B cell (primary cell): ENCODE results near the gene RIPOR2. TPM values are rescaled to one million over a fixed set of nuclear protein-coding genes. Genes with fewer than 3 reads are reported as not detected.
A peak's percentile ranks its signal among the peaks of the same experiment; 100 is the strongest.

Experiments
- ATAC-seq: fragments of 200-7000 bp; cut with Tn5 transposase; one replicate; pipeline ENCODE4 v1.10.0; 2021; ENCODE audit warnings: low read depth, mild to moderate bottlenecking, moderate number of reproducible peaks, moderate library complexity
- CTCF ChIA-PET: fragments of 350-600 bp; sonication (Branson Sonifier 250); formaldehyde crosslinking; loops from one replicate; lab custom pipeline; 2021; ENCODE audit warnings: antibody characterized with exemption, inconsistent platforms; lab: Charles Lee
- POLR2A ChIA-PET: fragments of 350-600 bp; sonication (Branson Sonifier 250); formaldehyde crosslinking; loops from one replicate; lab custom pipeline; 2021; ENCODE audit warnings: antibody characterized with exemption; lab: Charles Lee
- DNase-seq: peaks from one replicate; pipeline ENCODE4 v3.0.0; 2013
- H2AFZ ChIP-seq: 2 replicates; pipeline ENCODE4 v1.6.1; 2012; ENCODE audit warnings: mild to moderate bottlenecking, low read depth, low read length; ENCODE audit not compliant: insufficient read depth, poor library complexity, severe bottlenecking
- H3K27ac ChIP-seq, 2 donors: 1 replicate in 1 of 2; 2 replicates in 1 of 2; pipeline ENCODE4 v1.5.1; 2012 to 2013; ENCODE audit warnings: low read length in 2 of 2, mild to moderate bottlenecking in 2 of 2, moderate library complexity in 1 of 2
- H3K27me3 ChIP-seq, 4 experiments: fragments of 200-600 bp in 1 of 4; sonication (generic) in 1 of 4; replicated peaks in 1 of 4; 1 replicate in 2 of 4; 2 replicates in 2 of 4; pipeline versions ENCODE4 v1.6.1 to v1.7.0; 2013 to 2016; ENCODE audit warnings: low read length in 3 of 4, mild to moderate bottlenecking in 2 of 4, mixed read lengths in 1 of 4, moderate library complexity in 1 of 4; ENCODE audit not compliant: insufficient read depth in 4 of 4, control insufficient read depth in 3 of 4; ENCODE audit errors: control extremely low read depth in 1 of 4
- H3K36me3 ChIP-seq, 2 experiments: replicated peaks in 1 of 2; 1 replicate in 1 of 2; 2 replicates in 1 of 2; pipeline versions ENCODE4 v1.6.1 to v1.7.1; 2013; ENCODE audit warnings: low read length in 1 of 2; ENCODE audit not compliant: insufficient read depth in 2 of 2, control insufficient read depth in 1 of 2; ENCODE audit errors: control extremely low read depth in 1 of 2, extremely low read depth in 1 of 2
- H3K4me1 ChIP-seq, 2 donors: fragments of 200-600 bp in 1 of 2; sonication (generic) in 1 of 2; 1 replicate in 1 of 2; 2 replicates in 1 of 2; pipeline versions ENCODE4 v1.5.1 to v1.6.1; 2013 to 2017; ENCODE audit warnings: low read length in 2 of 2; ENCODE audit not compliant: control insufficient read depth in 2 of 2, insufficient read depth in 2 of 2
- H3K4me2 ChIP-seq: replicated peaks from 2 replicates; pipeline ENCODE3; 2012; ENCODE audit warnings: mild to moderate bottlenecking, low read depth, low read length; ENCODE audit not compliant: poor library complexity, severe bottlenecking
- H3K4me3 ChIP-seq, 5 experiments: fragments of 200-600 bp in 1 of 5; sonication (generic) in 1 of 5; 1 replicate in 3 of 5; 2 replicates in 2 of 5; pipeline versions ENCODE4 v1.5.1 to v1.7.0; 2011 to 2016; ENCODE audit warnings: low read length in 4 of 5, mild to moderate bottlenecking in 4 of 5, low read depth in 2 of 5, control low read depth in 1 of 5, moderate library complexity in 1 of 5; ENCODE audit not compliant: insufficient read depth in 1 of 5; ENCODE audit errors: control extremely low read depth in 1 of 5, extremely low read depth in 1 of 5
- H3K79me2 ChIP-seq: fragments of 200-600 bp; sonication (generic); one replicate; pipeline ENCODE4 v1.6.0; 2016; ENCODE audit warnings: low read length; ENCODE audit not compliant: control insufficient read depth, insufficient read depth
- H3K9ac ChIP-seq: fragments of 200-600 bp; sonication (generic); 2 replicates; pipeline ENCODE4 v1.6.1; 2017; ENCODE audit warnings: mild to moderate bottlenecking, low read length, moderate library complexity
- H3K9me3 ChIP-seq, 3 donors: one replicate each; pipeline versions ENCODE4 v1.6.1 to v1.7.1; 2013; ENCODE audit warnings: low read length in 2 of 3; ENCODE audit not compliant: control insufficient read depth in 2 of 3, insufficient read depth in 1 of 3; ENCODE audit errors: control extremely low read depth in 1 of 3
- H4K20me1 ChIP-seq: 2 replicates; pipeline ENCODE4 v1.6.0; 2012; ENCODE audit warnings: mild to moderate bottlenecking, low read length; ENCODE audit not compliant: insufficient read depth, control insufficient read depth, poor library complexity, severe bottlenecking
- H3K27ac Mint-ChIP-seq: one replicate; pipeline ENCODE4 v1.8.0; 2021; ENCODE audit warnings: mixed read lengths
- H3K27me3 Mint-ChIP-seq: one replicate; pipeline ENCODE4 v1.8.0; 2021; ENCODE audit warnings: mixed read lengths
- H3K4me1 Mint-ChIP-seq: one replicate; pipeline ENCODE4 v1.8.0; 2021; ENCODE audit warnings: mixed read lengths
- H3K4me3 Mint-ChIP-seq: one replicate; pipeline ENCODE4 v1.8.0; 2021; ENCODE audit warnings: mixed read lengths
- H3K9me3 Mint-ChIP-seq: one replicate; pipeline ENCODE4 v1.8.0; 2022; ENCODE audit warnings: mixed read lengths; ENCODE audit not compliant: insufficient read depth
- CTCF ChIP-seq: fragments of 200-600 bp; IDR thresholded peaks from one replicate; pipeline ENCODE4 v1.8.0; 2022; ENCODE audit warnings: antibody characterized with exemption, mild to moderate bottlenecking
- EZH2 ChIP-seq: IDR thresholded peaks from 2 replicates; pipeline ENCODE4 v1.6.1; 2012; ENCODE audit warnings: borderline replicate concordance, low read depth, mild to moderate bottlenecking, moderate library complexity, low read length; ENCODE audit not compliant: insufficient read depth, poor library complexity, severe bottlenecking
- WGBS: methylation state at CpG from one replicate; pipeline ENCODE4 v1.1.5; 2013; ENCODE audit warnings: missing lambda C conversion rate; ENCODE audit not compliant: insufficient coverage; 5-methylcytosine and 5-hydroxymethylcytosine counted together
- intact Hi-C: fragments of 100-400 bp; cut with micrococcal nuclease; formaldehyde crosslinking; loops from one replicate; pipeline ENCODE4 v1.10.0; 2022
- polyA plus RNA-seq: library from polyadenylated mRNA; depleted of rRNA; stranded (reverse); fragments of >200 nt; gene quantifications from 2 replicates; pipeline ENCODE4 v1.2.3, GENCODE V29; 2012
- total RNA-seq, 2 donors: library from RNA; stranded (reverse); fragments of 120-200 nt in 1 of 2; gene quantifications; 1 replicate in 1 of 2; 2 replicates in 1 of 2; pipeline versions ENCODE4 v1.2.3 to v1.2.4, GENCODE V29; 2013 to 2022

RIPOR2 gene
- total and polyA plus RNA-seq, 2 donors (not counting 1 experiment from before 2014, with no cell fraction given) = 300 to 430 TPM

- Histone ChIP-seq H3K9me3 (no peaks in the 10 kb centered on the region), H4K20me1 (peaks cover 54% of the 10 kb centered on the region), H3K4me3 (no peak overlapping the region), H2AFZ (no peak overlapping the region), H3K36me3 (peaks cover 34 to 95% of the 10 kb centered on the region in 2 experiments), H3K27ac (peak overlapping the region; percentile 2 to 50), H3K4me2 (no peak overlapping the region), H3K79me2 (peaks cover 68% of the 10 kb centered on the region), H3K9ac (no peak overlapping the region), H3K4me1 (peaks cover 47 to 48% of the 10 kb centered on the region in 2 donors), H3K27me3 (no peaks in the 10 kb centered on the region)
- Mint-ChIP-seq H3K4me3 (no peak overlapping the region), H3K9me3 (no peaks in the 10 kb centered on the region), H3K27ac (peak overlapping the region; percentile 90), H3K4me1 (peaks cover 47% of the 10 kb centered on the region), H3K27me3 (no peaks in the 10 kb centered on the region)
- intact Hi-C loops = no loop called here
- no CpG with 5 or more reads among the region's 3 CpGs for WGBS
- DNase-seq = peak; percentile 49
- ChIA-PET CTCF (interaction anchor here (0.6 to 7.5 kb wide), 6 partner anchors 56 to 173 kb away, joined by 5 to 216 read pairs (median 78); partner anchors contain the start of gene RIPOR2), POLR2A (interaction anchor here (0.7 kb wide), 1 partner anchor 285 kb away, joined by 9 read pairs; no protein-coding TSS in a partner anchor)
- no peak for ATAC-seq
- TF ChIP-seq EZH2 (no peak), CTCF (no peak)
Measured at GRCh38 chr6:24854077-24854666, 81.6 kb downstream of the RIPOR2 start.

GRCh38 chr6:24851086-24851485, 84.7 kb downstream of the RIPOR2 start:
- Histone ChIP-seq H3K27ac (peak overlapping the region; percentile 2 to 67), H3K9me3 (no peaks in the 10 kb centered on the region), H3K79me2 (peaks cover 64% of the 10 kb centered on the region), H3K4me1 (peaks cover 16 to 17% of the 10 kb centered on the region in 2 donors), H3K36me3 (peaks cover 33 to 95% of the 10 kb centered on the region in 2 experiments), H3K4me2 (no peak overlapping the region), H4K20me1 (peaks cover 65% of the 10 kb centered on the region), H3K9ac (no peak overlapping the region), H3K4me3 (no peak overlapping the region), H2AFZ (no peak overlapping the region), H3K27me3 (no peaks in the 10 kb centered on the region)
- CTCF ChIA-PET = interaction anchor here (1.0 to 2.8 kb wide), 5 partner anchors 8 to 170 kb away, joined by 3 to 11 read pairs (median 3); no protein-coding TSS in a partner anchor
- DNase-seq = no peak
- Mint-ChIP-seq H3K27ac (peak overlapping the region; percentile 59), H3K27me3 (no peaks in the 10 kb centered on the region), H3K4me3 (no peak overlapping the region), H3K9me3 (no peaks in the 10 kb centered on the region), H3K4me1 (peaks cover 18% of the 10 kb centered on the region)
- intact Hi-C loops = no loop called here
- TF ChIP-seq CTCF = no peak
- no peak for TF ChIP-seq EZH2
- no peak for ATAC-seq
- whole genome bisulfite sequencing = 100% methylated on average over 2 of the region's 2 CpGs
- POLR2A ChIA-PET = no interaction called here
